ENCODE measurements around the gene PARP3.
"Not testable (repeated sequence)": the region's sequence is repeated elsewhere in the genome, so short reads cannot be mapped to it uniquely, and the experiment has no call there.

The PARP3 gene

GRCh38 chr3:51985063-51985462 is 42.9 kb downstream of the PARP3 start:
- no peak for DNase-seq (ENCODE audit: low read depth, low spot score)

- no peak for DNase-seq (ENCODE audit: low read depth, low spot score)
These were observed 44.1 kb downstream of the PARP3 start for GRCh38 chr3:51986010-51986947.

DNA sequence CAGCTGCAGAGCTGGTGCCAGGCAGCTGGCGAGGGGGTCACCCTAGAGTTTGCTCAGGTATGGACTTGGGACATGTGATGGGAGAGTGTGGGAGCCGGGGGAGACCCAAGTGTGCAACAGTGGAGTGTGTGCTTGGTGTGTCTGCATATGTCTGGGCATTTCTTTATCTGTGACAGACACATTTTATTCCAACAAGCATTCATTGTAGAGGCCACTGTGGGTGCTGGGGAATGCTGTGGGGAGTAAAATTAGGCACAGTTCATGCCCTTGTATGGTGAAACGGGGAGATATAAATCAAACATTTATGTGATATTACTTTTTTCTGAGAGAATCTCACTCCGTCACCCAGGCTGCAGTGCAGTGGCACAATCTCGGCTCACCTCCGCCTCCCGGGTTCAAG is 45.4 kb downstream of the PARP3 start:
- DNase-seq (ENCODE audit: low read depth, low spot score), result no peak

DNA sequence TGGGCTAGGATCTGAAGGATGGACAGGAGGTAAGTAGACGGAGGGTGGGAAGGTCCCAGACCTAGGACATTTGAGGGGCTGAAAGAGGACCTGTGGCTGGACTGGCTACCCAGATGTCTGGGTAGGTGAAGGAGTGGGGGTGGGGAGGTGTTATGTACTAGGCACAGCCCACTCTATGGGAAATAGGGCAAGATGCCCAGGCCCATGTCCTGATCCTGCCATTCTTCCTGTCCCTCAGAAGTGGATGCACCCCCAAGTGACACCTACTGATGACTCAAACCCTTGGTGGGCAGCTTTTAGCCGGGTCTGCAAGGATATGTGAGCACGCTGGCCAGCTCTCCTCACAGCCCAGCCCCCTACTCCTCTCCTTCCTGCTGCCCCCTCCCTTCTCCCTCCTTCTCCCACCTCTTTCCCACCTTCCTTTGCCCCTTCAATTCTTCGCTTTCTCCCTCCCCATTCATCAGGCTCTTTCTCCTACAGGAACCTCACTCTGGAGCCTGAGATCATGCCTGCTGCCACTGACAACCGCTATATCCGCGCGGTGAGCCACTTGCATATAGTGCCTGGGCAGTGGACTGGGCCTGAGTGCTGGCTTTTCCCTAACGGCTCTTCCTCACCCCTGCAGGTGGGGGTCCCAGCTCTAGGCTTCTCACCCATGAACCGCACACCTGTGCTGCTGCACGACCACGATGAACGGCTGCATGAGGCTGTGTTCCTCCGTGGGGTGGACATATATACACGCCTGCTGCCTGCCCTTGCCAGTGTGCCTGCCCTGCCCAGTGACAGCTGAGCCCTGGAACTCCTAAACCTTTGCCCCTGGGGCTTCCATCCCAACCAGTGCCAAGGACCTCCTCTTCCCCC is 46.4 kb downstream of the PARP3 start:
- no peak for DNase-seq (ENCODE audit: low read depth, low spot score)

- DNase-seq (ENCODE audit: low read depth, low spot score), result not testable (repeated sequence)
These were observed 48.4 kb downstream of the PARP3 start for GRCh38 chr3:51990501-51990971.

DNA sequence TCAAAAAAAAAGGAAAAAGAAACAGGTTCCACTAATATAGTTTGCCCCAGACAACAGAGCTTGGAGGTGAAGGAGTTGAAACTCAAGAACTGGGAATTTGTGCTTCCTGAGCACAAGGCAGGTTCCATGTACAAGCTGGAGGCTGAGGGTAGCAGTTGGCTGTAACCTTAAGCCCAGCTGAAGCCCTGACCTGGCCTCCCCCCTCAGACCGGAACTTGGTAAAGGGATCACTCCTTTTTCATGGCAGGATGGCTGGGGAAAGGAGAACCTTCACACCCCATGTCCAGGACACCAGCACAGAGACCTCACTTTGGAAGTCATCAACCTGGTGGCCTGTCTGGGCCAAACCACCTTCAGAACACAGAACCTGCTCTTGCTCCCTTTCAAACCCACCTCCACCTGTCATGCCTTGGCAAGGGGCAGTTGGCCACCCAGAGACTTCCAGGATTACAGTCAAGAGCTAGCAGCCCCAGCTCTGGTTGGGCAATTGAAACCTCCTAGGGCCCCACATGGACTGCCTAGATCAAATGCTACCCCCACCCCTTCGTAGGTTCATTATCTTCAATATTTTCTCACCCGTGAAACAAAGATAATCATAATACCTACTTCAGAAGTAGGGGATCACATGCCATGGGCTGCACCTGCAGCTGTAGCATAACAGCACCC is 50.0 kb downstream of the PARP3 start:
- no peak for DNase-seq (ENCODE audit: low read depth, low spot score)

DNA sequence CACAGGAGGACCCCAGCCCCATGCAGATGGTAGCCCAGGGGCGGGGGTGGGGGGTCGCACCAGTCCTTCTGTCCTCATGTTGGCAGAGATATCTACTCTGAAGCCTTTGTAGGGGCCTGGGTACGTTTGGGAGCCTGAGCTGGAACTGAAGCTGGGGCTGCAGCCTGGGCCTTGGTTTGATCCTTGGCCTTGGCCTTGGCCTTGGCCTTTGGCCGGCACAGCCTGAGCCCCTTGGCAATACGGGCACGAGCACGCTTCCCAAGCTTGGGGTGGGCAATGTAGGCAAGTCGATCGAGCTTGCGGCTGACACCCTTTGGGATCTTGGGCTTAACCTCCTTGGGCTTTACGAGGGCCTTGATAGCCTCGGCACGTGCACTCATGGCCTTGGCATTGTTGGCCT is 51.5 kb downstream of the PARP3 start:
- not testable (repeated sequence) for DNase-seq (ENCODE audit: low read depth, low spot score)

DNA sequence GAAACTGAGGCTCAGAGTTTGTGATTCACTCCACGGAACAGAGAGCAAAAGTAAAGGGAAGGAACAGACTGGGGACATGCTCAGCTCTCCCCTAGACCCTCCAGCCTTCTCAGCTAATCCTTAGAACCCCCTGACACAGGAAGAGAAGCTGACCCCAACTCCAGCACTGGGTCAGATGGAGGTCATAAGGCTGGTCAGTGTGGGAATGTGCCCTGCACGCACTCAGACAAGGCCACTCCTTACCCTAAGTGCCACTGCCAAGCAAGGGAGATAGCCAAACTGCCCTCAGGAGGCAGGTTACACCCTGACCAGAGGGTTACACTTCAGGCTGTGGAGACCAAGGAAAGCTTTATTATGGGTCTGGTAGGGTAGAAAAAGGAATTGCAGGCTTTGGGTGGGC is 52.4 kb downstream of the PARP3 start:
- no peak for DNase-seq (ENCODE audit: low read depth, low spot score)

- DNase-seq (ENCODE audit: low read depth, low spot score), result no peak
These were observed 53.4 kb downstream of the PARP3 start, which contains the start of gene RPL29 for GRCh38 chr3:51995346-51996163. TSS of gene RPL29 (minus strand) at chr3:51995895. CDS start at chr3:51995461, 434 bp downstream.

- no peak for DNase-seq (ENCODE audit: low read depth, low spot score)
These were observed 55.0 kb downstream of the PARP3 start for GRCh38 chr3:51997172-51997571.

DNA sequence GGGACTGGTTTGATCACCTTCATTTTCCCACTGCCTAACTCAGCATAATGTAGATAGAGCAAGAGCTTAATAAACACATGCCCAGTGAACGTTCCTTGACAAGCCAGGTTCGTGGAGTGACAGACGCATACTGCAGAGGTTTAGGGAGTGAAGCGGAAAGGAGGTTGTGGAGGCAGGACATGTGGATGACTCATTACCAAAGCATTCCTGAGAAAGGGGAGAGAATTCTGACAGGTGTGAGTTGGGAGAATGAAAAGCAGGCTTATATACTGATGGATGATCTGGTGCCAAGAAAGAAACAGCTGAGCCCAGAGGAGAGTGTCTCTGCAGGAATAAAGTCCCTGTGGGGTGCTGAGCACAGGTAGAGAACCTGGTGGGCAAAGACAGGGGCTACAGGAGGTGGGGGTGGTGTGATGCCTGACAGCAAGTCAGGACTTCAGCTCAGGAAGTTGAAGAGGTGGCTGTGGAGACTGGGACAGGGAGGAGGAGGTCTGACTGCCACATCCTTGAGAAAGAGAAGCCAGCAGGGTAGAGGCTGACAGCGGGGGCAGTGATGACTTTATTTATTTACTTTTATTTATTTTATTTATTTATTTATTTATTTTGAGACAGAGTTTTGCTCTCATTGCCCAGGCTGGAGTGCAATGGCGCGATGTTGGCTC is 55.9 kb downstream of the PARP3 start:
- DNase-seq (ENCODE audit: low read depth, low spot score), result no peak

Data from iPS DF 19.7 (cell line).